Stimulated activated CD8-positive, alpha-beta memory T cell treated with anti-CD3 and anti-CD28 coated beads, Interleukin-15, amount 100 ng/mL, for 1 hour (primary cell): Measurements from ENCODE around the gene HSPA6.
"Not testable (repeated sequence)": the region's sequence is repeated elsewhere in the genome, so short reads cannot be mapped to it uniquely, and the experiment has no call there.

ENCODE experiments used
- DNase-seq: peaks from one replicate; pipeline ENCODE4 v3.0.0-alpha.2; 2020; ENCODE audit warnings: low read depth

The HSPA6 gene

DNA sequence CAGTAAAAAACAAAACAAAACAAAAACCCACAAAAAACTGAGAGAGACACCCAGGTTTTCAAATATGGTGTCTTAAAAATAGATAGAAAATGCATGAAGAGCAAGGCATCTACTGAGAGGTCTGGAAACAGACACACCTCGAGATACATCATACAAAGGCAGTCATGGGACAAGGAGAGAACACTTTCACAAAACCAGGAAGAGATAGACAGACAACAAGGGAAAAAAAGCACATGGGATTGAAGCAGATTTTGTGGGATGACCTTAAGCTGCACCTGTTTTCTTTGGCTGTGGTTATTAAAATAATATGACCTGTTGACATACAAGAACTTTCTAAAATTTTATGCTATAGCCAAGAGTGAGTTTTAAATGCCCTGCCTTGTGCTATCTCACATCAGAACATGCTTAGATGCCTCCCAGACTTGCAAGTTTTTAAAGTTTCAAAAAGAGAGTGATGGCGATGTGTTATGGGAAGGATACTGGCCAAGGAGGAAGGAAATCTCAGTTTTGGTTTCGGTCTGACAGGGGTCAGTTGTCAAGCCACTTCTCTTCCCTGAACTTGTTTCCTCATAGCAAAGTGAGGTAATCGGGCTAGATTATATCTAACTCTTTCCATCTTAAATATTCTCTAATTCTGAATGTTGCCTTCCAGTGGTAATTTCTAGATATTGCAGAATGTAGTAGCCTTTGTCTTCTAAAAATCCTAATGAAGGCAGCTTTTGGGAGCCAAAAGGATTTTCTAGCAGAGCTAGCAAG, 36.8 kb downstream of the HSPA6 start:
- DNase-seq, result not testable (repeated sequence)

GRCh38 chr1:161562441-161562840, 38.1 kb downstream of the HSPA6 start:
- not testable (repeated sequence) for DNase-seq

DNA sequence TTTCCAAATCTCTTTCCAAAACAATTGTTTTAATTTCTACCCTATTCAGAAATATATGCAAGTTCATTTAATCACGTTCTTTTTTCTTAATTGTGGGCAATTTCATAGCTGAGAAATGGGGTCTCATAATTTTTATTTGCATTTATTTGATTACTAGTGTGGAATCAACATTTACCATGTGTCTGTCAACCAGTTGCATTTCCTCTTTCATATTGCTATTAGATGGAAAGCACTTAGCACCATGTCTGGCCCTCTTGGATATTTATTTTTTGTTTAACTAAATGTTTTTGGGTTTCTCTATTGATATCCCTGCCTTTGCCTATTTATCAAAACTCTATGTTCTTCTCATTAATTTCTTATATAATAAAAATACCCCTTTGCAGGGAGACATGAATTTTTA, 39.2 kb downstream of the HSPA6 start:
- not testable (repeated sequence) for DNase-seq

DNA sequence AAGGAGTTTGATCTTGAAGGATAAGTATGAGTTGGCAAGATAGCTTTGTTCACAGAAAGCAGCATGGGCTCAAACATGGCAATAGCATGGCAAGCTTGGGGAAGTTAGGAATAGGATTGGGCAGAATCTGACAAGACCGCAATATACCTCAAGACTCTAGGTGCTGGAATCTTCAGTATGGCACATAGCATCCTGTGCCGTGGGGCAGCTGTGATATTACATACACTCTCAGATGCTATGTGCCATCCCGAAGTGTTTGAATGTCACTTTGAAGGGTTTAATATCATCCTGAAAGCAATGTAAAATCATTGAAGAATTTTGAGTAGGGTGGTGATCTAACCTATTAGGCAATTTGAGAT, 42.2 kb downstream of the HSPA6 start:
- DNase-seq, result not testable (repeated sequence)

DNA sequence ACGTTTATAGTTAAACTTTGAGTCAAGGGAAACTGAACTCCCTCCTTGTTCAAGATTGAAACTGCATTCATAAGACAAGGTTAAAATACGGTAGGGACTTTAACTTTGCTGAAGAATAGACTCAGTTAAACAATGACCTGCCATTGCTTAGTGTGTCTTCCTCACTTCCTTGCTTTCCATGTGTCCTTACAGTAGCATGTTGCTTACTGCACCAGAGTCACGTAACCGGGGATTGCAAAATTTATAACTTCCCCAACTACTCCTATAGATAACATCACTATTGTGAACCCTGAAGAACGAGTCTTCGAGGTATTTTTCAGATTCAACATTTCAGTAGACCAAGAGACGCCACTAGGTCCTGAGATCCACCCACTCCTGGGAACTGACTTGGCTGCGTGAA, 47.4 kb downstream of the HSPA6 start:
- not testable (repeated sequence) for DNase-seq
